SH-SY5Y (cell line): Measurements from ENCODE around the gene KAT6B.

Experiments
- GATA2 ChIP-seq: IDR thresholded peaks from 2 replicates; pipeline ENCODE4 v1.6.1; 2011; ENCODE audit warnings: mild to moderate bottlenecking, low read depth, low read length
- GATA3 ChIP-seq: IDR thresholded peaks from 2 replicates; pipeline ENCODE4 v1.6.1; 2011; ENCODE audit warnings: low read depth, mild to moderate bottlenecking, low read length, moderate library complexity

- TF ChIP-seq GATA2, result no peak
- TF ChIP-seq GATA3, result no peak
These were observed 249.9 kb downstream of the KAT6B start for GRCh38 chr10:75076348-75076747.
